Left hindlimb (tissue), 1 donor: ENCODE data around the gene CAMK2A.

Experiments
- DNase-seq: peaks from one replicate; pipeline ENCODE4 v3.0.0-alpha.2; 2018

Gene CAMK2A

GRCh38 chr5:150298701-150299451 is 9.3 kb upstream of the CAMK2A start:
- DNase-seq: no peak

DNA sequence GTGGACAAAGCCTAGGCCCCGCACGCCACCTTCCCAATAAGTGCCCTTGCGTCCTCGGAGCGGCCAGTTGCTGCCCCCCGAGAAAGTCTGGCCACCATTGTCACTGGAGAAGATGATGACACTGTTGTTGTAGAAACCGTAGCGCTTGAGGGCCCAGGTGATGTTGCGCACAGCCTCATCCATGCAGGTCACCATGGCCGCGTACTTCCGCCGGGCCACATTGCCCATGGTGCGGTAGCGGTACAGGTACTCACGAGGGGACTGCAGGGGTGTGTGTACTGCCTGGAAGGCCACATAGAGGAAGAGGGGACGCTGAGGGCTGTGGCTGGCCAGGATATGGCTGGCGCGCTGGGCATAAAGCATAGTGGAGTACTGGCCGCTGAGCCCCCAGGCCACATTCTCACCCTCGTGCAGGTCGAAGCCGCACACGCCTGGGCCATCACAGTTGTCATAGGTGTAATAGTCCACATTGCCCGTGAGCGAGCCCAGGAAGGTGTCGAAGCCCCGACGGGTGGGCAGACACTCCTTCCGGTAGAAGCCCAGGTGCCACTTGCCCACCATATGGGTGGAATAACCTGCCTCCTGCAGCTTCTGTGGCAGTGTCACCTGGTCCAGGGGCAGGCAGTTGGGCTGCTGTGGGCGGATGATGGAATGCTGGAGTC is 8.5 kb upstream of the CAMK2A start:
- no peak for DNase-seq

DNA sequence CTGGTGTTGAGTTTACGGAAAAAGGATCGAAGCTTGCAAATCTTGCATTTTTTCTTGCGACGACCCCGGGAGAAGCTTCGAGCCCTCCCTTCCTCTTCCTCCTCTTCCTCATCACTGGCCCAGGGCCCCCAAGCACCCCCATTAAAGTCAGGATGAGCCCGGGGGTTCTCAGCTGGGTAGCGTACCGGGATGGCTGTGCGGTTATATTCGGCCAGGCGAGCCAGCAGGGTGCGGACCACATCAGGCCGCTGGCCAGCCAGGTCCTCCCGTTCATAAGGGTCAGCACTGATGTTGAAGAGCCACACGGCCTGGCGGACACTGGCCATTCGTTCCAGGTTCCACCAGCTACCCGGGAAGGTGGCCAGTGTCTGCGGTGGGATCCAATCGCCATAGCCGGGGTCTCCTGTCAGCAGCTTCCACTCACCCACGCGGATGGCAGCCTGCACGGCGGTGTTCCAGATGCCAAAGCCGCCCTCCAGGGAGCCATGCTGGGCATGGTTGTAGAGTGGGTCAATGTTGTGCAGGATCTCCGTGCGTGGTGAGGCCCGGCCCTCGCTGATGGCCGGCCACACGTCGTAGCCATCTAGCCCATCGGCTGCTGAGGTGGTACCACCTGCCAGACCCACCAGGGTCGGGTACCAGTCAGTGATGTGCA is 7.8 kb upstream of the CAMK2A start:
- no peak for DNase-seq

GRCh38 chr5:150296496-150296895 is 6.9 kb upstream of the CAMK2A start:
- peak; percentile 8 for DNase-seq

- DNase-seq: peak; percentile 14
Measured at GRCh38 chr5:150295741-150296486, 6.3 kb upstream of the CAMK2A start.

DNA sequence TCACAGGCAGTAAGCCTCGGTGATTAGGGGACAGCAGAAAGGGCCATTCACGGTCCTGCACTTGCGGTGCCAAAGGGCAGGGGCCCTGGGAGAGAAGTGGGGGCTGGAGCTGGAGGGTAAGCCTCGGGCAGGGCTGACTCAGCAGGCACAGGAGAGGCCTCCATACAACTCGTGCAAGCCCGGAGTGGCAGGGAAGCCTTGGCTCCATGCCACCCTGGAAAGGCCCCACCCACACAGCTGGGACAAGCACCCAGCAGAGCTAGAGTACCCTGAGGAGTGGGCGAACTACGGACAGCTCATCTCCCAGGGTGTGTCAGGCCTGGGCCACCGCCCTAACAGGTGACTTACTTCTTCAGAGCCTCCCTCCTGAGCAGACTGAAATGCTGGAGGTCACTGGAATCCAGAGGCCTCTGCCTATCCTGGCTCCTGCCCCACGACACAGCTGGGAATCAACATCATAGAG is 5.6 kb upstream of the CAMK2A start:
- DNase-seq: no peak

DNA sequence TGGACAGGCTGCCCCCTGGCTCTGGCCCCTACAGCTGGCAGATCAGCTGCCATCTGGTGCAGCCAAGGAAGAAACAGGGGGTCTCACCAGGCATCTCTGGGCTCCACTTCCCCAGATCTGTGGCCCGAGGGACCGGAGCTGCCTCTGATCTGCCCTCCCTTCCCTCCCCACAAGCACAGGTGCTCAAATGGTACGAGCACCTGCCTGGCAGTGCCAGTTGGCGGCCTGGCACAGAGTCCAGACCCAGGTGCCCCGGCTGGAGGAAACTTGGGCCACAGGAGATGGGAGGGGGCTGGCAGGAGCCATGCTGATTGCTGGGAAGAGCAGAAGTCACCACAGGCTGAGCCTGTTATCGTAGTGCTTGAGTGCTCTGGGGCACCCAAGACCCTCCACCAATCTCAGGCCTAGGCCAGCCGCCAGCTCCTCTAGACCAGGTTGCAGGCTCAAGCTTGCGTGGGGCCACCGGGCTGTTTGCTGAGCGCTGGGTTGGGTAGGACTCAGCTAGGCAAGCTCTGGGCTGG is 5.0 kb upstream of the CAMK2A start:
- peak; percentile 22 for DNase-seq

- DNase-seq: peak; percentile 26
Measured at GRCh38 chr5:150293091-150293941, 3.7 kb upstream of the CAMK2A start.

DNA sequence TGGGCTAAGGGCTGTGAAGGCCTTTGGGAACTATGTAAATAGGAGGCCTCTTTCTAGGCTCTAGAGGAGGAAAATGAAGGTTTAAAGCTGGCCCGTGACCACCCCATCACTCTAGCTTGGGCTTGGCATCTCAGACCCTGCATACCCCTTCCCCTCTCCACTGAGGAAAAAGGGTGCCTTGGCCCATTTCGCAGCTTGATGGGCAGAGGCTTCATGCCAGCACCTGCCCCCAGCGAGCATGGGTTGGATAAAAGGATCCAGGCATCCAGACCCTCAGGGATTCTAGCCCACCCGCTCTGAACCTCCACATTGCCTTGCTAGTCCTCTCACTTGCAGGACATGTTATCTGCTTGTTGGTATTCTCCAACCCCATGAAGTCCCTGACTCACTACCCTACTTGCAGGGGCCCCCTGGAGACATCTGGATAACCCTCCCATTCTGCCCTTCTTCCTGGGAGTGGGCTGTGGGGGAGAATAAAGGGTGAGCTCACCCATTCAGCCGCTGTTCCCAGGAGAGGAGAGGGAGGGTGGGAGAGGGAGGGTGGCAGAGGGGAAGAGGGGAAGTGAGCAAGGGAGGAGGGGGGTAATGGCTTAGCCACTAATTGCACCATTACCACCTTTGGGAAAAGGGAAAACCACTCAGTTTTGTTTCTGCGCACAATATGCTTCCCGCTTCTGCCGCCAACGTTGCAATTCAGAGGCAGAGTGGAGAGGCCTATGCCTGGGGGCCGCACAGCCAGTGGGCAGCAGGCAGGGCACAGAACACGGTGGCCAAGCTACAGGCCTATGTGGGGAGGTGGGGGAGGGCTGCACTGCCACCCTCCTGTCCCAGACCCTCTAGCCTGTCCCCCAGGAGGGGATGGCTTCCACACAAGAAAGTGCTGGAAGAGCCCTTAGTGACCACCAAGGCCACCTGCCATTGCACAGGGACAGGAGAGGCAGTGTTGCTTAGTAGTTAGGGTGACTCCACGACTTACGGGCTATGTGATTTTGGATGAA is 2.1 kb upstream of the CAMK2A start:
- peak; percentile 25 for DNase-seq

GRCh38 chr5:150288791-150289190 is 782 bp downstream of the CAMK2A start:
- DNase-seq: no peak

DNA sequence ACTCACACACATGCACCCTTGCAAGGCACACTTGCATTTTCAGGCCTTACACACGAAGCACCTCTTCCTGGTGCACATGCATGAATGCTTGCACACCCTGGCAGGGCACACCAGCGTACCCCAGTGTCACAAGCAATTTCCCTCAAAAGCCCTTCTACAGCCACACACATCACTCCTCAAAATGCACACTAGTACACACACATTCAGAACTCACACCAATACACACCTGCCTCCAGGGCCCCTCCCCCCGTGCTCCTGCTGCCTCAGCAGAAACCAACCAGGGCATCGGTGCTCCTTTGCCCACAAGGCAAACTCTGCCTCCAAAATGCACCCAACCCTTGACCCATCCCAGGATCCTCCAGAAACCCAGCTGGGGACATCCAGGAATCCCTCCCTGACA is 1.2 kb downstream of the CAMK2A start:
- DNase-seq: no peak

DNA sequence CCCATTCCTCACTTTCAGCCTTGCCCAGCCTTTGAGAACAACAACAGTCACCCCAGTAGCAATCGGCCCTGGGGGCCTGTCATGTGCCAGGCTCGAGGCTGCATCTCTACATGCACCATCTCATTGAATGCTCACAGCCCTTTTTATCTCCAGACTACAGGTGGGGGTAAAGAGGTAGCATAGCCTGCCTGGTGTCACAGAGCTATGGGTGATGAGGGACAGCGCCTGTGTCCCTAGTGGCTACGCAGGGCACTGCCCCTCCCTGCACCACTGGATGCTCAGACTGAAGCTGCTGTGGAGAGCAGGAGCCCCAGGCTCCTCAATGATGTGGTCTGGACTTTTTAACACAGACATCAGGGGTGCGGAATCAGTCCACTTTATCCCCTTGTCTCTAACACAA is 2.8 kb downstream of the CAMK2A start:
- no peak for DNase-seq

- no peak for DNase-seq
Measured at GRCh38 chr5:150285114-150285513, 4.5 kb downstream of the CAMK2A start.

DNA sequence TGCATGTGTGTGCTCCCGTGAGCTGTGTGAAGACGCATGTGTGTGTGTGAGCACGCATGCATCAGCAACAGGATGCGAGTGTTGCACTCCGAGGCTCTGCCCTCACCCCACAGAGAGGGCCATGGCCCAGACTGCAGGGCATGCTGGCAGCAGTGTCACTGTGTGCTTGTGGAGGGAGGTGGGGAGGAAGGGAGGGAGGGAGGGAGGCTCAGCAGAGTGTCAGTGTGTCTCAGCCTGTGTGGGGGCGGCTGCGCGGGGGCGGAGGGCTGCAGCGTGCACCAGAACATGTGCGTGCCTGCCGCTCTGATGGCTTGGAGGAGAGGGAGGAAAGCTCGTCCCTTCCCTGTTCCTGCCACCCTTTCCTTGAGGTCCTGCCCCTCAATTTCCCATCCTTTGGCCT is 5.3 kb downstream of the CAMK2A start:
- no peak for DNase-seq

GRCh38 chr5:150283904-150284303 is 5.7 kb downstream of the CAMK2A start:
- no peak for DNase-seq

GRCh38 chr5:150281987-150282386 is 7.6 kb downstream of the CAMK2A start:
- no peak for DNase-seq

DNA sequence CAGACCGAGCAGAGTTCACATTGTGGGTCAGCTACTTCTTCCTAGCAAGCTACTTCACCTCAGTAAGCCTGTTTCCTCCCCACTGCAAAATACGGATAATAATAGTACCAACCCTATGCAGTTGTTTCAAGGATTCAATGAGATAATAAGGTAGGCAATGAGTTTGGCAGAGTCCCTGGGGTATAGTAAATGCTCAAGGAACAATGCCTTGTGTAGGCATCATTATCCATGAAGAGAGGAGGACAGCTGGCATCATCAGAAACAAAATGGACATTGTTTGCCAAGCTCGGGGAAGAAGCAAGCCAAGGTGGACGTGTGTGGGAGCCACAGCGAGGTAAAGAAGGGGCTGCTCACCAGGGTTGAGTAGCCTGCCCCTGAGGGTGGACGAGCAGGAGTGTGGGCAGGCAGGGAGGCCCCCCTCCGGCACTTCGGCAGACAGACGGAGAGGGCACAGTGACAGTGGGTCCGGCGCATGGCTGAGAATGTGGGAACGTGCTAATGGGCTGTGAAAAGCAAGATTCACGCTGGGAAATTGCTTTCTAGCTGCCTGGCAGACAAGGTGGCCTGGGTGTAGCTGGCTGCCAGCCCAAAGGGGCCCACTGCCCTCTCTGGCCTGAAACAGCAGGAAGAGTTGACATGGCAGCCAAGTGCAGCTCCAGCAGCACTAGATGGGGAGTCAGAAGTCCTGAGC is 10.1 kb downstream of the CAMK2A start:
- DNase-seq: peak; percentile 55

GRCh38 chr5:150278916-150279315 is 10.7 kb downstream of the CAMK2A start:
- no peak for DNase-seq

DNA sequence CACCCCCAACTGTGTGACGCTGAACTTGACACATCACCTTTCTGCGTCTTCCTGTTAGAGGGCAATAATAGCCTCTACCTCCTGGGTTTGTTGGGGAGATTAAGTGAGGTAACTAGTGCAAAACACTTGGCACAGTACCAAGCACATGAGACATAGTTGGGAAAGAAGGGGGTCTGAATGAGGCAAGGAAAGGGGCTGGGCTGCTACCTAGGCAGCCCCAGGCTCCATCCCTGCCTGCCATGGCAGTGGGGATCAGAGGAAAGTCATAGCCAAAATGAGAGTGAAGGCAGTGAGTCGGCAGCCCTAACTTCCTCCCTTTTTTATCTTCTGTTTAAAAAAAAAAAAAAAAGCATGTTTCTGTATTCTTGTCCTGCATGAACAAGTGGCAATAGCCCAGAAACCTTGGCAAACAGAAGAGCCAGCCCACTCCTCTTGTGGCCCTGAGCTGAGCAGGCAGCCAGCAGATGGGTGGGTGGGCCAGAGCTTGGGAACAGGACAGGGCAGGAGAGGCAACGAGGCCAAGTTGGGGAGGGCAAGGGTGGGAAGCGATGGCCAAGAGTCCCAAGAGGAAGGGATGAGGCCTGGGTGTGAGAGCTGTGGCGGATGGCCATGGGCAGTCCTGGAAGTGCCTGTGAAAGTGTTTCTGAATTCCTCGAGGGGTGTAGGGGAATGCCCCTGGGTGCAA is 11.4 kb downstream of the CAMK2A start:
- DNase-seq: no peak
